ENCODE results near the gene ERN1.

The ERN1 gene

DNA sequence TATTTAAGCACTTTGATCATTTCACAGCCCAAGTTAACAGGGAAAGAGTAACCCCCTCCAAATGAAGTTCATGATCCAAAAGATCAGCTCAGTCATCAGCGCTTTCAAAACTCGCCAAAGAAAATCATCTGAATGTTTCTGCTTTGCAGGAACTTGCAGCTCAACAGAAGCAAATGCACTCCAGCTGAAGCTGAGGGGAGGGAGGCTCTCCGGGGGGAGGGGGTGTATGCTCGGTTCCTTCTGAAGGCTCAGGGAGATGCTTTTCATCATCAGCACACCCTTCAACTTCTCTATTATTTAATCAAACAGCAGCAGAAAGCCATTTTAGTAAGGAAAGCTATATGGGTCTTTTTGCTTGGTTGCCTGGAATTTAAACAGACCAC, 24.4 kb upstream of the ERN1 start:
- H3K4me3 ChIP-seq (ENCODE audit: control insufficient read depth, low read depth, low read length): no peak overlapping the region
- TF ChIP-seq, protein P1, sequence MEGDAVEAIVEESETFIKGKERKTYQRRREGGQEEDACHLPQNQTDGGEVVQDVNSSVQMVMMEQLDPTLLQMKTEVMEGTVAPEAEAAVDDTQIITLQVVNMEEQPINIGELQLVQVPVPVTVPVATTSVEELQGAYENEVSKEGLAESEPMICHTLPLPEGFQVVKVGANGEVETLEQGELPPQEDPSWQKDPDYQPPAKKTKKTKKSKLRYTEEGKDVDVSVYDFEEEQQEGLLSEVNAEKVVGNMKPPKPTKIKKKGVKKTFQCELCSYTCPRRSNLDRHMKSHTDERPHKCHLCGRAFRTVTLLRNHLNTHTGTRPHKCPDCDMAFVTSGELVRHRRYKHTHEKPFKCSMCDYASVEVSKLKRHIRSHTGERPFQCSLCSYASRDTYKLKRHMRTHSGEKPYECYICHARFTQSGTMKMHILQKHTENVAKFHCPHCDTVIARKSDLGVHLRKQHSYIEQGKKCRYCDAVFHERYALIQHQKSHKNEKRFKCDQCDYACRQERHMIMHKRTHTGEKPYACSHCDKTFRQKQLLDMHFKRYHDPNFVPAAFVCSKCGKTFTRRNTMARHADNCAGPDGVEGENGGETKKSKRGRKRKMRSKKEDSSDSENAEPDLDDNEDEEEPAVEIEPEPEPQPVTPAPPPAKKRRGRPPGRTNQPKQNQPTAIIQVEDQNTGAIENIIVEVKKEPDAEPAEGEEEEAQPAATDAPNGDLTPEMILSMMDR (IDR thresholded peaks at IDR 0.05; ENCODE audit: control insufficient read depth, insufficient read depth, low read depth, low read length, missing control alignments): no peak
- DNase-seq (ENCODE audit: low read depth): no peak

DNA sequence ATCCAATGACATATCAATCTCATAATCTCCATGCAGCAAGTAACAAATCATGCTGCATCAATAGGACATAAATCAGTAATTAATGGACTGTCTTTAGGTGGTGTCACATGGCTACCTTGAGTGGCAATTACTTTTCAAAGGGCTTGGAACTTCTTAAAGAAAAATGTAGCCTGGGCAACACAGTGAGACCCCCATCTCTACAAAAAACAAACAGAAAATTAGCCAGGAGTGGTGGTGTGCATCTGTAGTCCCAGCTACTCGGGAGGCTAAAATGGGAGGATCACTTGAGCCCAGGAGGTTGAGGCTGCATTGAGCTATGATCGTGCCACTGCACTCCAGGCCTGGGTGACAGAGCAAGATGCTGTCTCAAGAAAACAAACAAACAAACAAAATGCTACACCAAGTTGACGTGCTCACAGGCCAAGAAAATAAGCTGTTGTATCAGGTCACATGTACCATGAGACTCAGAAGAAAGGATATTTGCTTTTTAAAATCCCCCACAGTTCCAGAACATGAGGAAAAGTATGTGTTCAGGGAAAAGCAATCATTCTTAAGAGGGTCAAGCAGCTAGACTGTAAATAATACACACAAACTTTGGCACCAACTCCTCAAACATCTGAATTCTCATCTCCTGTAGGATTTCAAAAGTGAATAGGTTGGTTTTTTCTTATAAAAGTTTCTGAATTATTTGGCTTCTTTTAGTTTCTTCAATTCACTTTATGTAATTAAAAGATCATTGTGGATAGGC, 23.8 kb upstream of the ERN1 start:
- H3K4me3 ChIP-seq (ENCODE audit: control insufficient read depth, low read depth, low read length): no peak overlapping the region
- TF ChIP-seq, protein P1 (IDR thresholded peaks at IDR 0.05; ENCODE audit: control insufficient read depth, insufficient read depth, low read depth, low read length, missing control alignments): no peak
- DNase-seq (ENCODE audit: low read depth): no peak

DNA sequence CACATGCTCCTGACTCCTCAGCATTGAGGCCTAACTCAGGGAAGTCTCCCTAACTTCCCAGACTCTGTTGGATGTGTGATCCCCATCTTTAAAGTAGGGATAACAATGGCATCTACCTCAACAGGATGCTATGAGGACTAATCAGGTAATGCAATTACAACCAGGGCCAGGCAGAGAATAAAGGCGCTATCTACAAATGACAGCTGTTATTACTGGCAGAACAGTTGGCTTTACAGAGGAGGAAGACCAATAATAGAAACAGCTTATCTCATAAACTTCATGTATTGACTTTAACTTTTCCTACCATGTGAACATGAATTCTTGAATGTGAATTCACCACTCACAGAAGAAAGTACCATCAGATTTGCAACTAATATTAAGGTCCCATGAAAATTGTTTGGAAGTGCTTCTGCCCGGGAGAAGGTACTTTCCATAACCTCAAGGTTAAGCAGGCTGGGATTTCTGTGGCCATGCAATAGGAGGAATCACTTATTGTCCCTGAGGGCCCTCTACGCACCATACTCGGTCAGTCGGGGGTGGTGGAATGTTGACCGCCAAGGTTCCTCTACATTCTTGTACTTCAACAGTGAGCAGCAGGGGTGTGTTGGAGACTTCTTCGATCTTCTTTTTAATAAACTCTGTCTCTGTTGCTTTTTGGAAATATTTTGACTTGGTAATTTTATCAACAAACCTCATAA, 22.6 kb upstream of the ERN1 start:
- H3K4me3 ChIP-seq (ENCODE audit: control insufficient read depth, low read depth, low read length): no peak overlapping the region
- TF ChIP-seq, protein P1 (IDR thresholded peaks at IDR 0.05; ENCODE audit: control insufficient read depth, insufficient read depth, low read depth, low read length, missing control alignments): no peak
- no peak for DNase-seq (ENCODE audit: low read depth)

DNA sequence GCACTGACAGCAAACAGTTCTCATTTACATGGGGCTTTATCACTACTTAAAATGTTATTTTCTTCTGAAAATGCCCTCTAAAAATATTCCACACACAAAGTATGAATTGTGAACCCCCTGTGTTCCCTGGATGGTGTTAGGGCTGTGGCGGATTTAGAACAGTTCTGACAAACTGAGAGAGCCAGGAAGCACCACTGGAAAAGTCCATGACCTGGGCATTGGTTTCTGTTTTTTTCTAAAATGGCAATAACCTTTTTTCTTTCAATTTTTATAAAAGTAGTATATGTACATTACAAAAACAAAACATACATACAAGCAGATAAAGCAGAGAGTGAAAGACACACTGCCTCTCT, 21.0 kb upstream of the ERN1 start:
- H3K4me3 ChIP-seq (ENCODE audit: control insufficient read depth, low read depth, low read length): no peak overlapping the region
- TF ChIP-seq, protein P1 (IDR thresholded peaks at IDR 0.05; ENCODE audit: control insufficient read depth, insufficient read depth, low read depth, low read length, missing control alignments): no peak
- DNase-seq (ENCODE audit: low read depth): no peak

DNA sequence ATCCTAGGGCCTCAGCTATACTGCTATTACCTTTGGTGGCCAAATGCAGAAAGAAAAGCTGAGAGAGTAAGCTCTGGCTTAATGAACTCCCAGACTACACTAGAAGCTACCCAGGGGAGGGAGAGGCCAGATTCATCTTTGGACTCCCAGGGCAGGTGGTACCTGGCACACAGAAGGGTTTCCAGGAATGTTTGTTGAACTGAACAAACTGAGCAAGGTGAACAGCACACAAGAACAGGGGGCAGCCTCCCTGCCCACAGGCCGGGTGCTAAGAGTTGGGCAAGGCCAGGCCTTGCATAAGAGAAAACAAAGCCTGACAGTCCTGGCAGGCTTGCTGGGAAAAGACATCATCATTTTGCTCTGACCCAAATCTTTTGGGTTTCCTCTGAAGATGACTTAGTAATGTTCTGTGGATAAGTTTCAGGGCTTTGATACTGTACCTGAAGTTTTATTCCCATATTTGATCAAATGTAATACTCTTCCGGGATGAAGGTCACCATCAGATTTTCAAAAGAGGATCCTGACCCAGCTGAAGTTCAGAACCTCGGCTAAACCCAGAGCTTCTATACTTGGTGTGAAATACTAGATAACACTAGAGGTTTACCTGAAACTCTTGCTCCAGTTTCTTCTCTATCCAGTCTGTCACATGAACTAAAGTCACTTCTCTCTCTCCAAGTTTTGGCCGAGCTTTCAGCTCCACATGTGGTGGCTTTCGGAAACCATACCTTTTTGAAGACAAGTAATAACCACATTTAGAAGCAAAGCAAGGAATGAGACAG, 20.5 kb upstream of the ERN1 start:
- no peak for DNase-seq (ENCODE audit: low read depth)
- TF ChIP-seq, protein P1 (IDR thresholded peaks at IDR 0.05; ENCODE audit: control insufficient read depth, insufficient read depth, low read depth, low read length, missing control alignments): no peak
- no peak overlapping the region for H3K4me3 ChIP-seq (ENCODE audit: control insufficient read depth, low read depth, low read length)

DNA sequence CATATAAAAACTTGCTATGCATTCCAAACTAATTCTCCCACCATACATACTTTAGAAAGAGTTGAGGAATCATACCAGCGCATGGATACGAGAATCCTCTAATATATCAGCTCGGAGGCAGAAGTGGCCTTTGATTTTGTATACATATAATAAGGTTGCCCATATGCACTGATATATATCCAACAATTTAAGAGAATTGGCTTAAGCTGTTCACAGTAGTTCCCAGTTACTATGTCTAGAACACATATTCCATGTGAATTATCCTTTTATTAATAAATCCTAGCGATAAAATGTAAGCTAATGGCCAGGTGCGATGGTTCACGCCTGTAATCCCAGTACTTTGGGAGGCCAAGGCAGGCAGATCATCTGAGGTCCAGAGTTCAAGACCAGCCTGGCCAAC, 19.3 kb upstream of the ERN1 start:
- H3K4me3 ChIP-seq (ENCODE audit: control insufficient read depth, low read depth, low read length): no peak overlapping the region
- TF ChIP-seq, protein P1 (IDR thresholded peaks at IDR 0.05; ENCODE audit: control insufficient read depth, insufficient read depth, low read depth, low read length, missing control alignments): no peak

More for the DNA sequence above, 19.3 kb upstream of the ERN1 start:
- DNase-seq (ENCODE audit: low read depth): no peak
